HG02610 (cell line): Measurements from ENCODE around the gene TMEM143.

Experiments
- ATAC-seq: cut with Tn5 transposase; IDR thresholded peaks from one replicate; pipeline ENCODE4 v1.9.1; 2021; ENCODE audit warnings: mild to moderate bottlenecking, moderate library complexity; ENCODE audit not compliant: unreplicated experiment

Gene TMEM143

DNA sequence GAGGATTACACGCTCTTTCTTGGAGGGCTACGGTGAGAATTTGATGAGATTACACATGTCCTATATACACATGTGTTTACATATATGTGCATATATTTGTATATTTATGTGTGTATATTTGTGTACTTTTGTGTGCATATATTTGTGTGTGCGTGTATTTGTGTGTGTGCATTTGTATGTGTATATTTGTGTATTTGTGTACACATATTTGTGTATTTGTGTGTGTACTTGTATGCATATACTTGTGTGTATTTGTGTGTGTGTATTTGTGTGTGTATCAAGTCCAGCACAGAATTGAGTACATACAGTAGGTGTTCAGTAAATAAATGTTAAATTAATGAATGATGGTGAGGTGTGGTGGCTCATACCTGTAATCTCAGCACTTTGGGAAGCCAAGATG is 1.8 kb downstream of the TMEM143 start:
- no peak for ATAC-seq

DNA sequence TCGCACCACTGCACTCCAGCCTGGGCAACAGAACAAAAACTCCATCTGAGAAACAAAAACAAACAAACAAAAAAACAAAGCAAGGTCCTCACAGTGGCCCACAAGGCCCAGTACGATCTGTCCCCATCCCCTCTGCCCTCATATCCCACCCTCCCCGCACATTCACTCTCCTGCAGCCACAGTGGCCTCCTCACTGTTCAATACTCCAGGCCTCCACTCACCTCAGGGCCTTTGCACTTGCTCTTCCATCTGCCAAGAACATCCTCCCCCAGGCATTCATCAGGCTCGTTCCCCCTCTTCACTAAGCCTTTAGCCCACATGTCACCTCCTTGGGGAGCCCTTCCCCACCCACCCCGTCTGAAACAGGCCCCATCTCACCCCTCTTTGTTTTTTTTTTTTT is 4.6 kb downstream of the TMEM143 start:
- ATAC-seq, result no peak

DNA sequence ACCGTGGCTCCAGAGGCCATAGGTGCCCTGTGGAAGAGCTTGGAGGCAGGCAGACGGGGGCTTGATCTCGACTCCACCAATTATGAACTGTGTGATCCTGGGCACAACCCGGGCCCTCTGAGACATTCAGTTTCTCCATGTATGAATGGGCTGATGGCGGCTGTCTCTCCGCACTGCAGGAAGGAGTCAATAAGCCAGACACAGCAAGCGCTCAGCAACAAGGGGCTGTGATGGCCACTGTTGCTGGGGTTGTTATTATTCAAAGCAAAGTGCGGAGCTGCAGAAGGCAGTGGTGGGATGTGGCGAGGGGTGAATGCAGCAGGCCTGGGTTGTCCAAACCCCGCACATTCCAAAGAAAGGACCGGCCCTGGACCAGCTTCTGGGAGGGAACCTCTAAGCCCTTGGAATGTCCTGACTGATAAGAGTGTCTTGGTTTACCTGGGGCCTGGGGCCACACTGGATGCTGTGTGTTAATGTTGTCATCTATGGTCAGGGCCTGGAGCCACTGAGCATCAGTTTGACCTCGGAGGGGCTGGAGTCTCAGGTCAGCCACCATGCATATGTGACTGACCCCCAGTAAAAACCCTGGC is 8.3 kb downstream of the TMEM143 start:
- ATAC-seq, result no peak

DNA sequence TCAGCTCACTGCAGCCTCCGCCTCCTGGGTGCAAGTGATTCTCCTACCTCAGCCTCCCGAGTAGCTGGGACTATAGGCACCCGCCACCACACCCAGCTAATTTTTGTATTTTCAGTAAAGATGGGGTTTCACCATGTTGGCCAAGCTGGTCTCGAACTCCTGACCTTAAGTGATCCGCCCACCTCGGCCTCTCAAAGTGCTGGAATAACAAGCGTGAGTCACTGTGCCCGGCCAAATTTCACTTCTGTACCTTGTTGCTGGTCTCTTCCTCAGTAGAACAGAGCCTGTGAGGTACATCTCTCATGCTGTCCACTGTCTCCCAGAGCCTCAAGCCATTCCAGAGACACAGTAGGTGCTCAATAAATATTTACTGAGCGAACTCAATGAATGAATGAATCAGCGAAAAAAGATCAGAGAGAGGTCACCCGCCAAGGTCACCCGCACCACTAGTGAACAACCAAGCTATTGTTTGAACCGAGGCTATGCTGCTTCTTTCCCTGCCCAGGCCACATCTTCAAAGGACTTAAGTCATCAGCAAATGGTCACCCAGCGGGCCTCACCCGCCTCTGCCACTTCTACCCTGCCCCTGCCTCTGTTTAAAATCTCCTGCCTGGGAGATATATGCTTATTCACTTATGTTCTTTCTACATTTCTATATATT is 9.3 kb downstream of the TMEM143 start:
- ATAC-seq, result no peak

DNA sequence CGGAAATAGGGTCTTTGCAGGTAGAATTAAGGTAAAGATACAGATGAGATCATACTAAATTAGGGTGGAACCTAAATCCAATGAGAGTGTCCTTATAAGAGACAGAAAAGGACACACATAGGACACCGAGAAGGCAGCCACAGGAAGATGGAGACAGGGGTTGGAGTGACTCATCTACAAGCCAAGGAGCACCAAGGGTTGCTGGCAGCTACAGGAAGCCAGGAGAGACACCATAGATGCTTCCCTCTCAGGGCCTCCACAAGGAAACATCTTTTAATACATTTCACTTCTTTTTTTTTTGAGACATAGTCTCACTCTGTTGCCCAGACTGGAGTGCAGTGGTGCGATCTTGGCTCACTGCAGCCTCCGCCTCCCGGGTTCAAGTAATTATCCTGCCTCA is 10.1 kb downstream of the TMEM143 start:
- no peak for ATAC-seq

DNA sequence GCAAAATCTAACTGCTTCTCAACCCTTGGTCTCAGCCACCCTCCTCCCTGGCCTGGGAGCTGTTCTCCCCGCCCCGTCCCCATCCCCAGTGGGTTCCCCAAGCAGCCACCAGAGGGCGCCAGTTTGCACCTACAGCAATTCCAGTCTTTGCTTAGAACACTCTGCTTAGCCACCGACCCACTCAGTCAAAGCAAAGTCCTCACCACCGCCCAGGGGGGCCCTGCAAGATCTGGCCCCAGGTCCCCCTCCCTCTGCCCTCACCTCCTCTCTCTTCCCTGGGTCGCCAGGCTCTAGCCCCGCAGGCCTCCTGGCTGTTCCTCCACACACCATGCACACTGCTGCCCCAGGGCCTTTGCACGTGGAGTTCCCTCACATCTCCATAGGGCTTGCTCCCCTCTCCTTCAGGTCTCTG is 12.4 kb downstream of the TMEM143 start:
- no peak for ATAC-seq

DNA sequence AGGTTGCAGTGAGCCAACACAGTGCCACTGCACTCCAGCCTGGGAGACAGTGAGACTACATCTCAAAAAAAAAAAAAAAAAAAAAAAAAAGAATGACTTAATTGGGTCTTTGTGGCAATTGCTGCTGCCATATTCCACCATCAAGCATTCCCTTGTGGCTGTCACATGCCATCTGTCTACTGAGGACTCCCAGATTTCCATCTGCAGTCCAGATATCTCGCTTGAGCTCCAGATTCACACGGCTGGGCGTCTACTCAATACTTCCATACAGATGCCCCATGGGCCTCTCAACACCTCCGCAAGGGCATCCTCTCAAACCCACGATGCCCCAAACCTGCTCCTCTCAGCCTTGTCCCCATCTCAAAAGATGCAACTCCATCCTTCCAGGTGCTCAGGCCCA is 12.9 kb downstream of the TMEM143 start:
- ATAC-seq, result no peak

DNA sequence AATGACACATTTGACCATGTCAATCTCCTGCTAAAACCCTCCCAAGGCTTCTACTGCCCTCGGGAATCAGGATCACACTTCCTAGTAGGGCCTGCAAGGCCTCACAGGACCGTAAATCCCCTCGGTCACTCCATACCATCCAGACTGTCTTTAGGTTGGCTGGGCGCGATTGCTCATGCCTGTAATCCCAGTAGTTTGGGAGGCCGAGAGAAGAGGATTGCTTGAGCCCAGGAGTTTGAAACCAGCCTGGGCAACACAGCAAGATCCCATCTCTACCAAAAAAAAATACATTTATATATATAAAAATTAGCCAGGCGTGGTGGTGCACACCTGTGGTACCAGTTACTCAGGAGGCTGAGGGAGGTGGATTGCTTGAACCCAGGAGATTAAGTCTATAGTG is 15.0 kb downstream of the TMEM143 start:
- ATAC-seq, result no peak

DNA sequence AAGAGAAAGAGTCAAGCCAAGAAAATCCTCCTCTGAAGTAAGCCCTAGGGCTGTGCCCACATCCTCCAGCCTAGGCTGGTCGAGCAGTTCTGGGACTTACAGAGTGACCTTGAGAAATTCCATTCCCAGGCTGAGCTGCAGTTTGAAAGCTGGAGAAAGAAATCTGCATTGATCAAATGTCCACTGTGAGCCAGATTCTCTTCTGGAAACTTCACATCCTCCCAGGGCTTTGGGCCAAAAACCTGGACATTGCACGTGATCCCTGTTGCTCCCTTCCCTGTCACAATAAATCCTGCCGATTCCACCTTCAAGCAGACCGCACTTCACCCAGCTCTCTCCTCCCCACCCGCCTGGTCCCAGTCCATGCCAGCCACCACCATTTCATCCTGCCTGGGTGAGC is 15.7 kb downstream of the TMEM143 start:
- no peak for ATAC-seq

DNA sequence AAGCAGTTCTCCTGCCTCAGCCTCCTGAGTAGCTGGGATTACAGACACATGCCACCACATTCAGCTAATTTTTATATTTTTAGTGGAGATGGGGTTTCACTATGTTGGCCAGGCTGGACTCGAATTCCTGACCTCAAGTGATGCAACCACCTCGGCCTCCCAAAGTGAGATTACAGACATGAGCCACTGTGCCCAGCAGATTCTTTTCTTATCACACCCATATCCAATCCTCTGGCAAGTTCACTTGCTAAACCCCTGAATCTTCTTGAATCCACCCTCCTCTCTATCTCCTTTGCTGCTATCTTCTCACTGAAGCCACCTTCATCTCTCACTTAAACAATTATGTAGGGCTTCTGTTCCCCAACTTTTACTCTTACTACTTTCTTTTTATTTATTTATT is 17.5 kb downstream of the TMEM143 start:
- ATAC-seq, result no peak

DNA sequence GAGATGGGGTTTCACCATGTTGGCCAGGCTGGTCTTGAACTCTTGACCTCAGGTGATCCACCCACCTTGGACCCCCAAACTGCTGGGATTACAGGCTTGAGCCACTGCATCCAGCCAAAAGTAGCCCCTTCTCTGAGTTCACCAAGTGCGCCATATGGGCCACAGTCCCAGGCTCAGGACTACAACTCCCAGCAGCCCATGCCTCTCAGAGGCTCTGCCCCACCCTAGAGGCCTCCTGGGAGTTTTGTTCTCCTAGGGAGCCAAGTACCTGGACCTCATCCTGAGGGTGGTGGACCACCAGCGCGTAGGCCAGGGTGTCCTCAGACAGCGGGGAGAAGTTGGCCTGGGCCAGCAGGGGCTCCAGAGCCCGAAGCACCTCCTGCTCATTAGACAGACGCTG is 18.8 kb downstream of the TMEM143 start:
- no peak for ATAC-seq

DNA sequence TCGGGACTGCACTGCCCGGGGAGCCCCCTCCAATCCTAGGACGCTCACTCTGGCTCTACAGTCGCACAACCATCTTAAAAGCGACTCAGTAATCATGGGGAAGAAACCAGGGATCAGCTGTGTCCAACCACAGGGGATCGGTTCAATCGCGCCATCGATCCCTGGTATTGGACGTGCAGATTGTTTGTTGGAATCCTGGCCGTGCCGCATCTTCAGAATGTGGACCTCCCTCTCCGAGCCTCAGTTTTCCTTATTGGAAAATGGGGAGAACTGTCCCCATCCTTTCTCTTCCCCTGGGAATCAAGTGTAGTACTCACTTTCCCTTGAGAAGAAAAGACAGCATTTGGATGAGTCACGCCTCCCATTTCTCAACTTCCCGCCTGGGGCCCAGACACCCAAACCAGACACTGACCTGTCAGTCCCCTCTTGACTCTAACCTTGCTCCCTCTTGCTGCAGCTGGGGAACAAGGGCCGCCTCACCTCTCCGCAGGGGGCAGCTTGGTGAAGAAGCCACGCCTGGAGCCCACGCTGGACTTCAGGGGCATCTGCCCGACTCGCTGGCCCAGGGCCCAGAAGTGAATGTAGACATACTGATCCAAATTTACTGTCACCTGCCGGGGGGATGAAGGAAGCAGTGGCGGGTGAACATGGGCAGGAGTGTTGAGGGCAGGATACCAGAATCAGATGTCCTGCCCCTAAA is 20.7 kb downstream of the TMEM143 start:
- no peak for ATAC-seq

DNA sequence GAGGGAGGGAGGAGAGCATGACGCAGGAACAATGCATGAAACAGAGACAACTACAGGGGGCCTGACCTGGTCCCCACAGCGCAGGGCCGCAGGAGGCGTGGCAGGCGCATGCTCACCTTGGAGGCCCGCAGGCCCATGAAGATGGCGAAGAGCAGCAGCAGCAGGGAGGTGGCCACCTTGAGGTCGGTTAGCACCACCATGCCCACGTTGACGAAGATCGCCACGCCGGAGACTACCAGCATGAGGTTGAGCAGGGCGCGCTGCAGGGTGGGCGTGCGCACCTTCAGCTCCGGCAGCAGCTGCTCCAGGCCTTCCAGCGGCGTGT is 21.4 kb downstream of the TMEM143 start:
- no peak for ATAC-seq

DNA sequence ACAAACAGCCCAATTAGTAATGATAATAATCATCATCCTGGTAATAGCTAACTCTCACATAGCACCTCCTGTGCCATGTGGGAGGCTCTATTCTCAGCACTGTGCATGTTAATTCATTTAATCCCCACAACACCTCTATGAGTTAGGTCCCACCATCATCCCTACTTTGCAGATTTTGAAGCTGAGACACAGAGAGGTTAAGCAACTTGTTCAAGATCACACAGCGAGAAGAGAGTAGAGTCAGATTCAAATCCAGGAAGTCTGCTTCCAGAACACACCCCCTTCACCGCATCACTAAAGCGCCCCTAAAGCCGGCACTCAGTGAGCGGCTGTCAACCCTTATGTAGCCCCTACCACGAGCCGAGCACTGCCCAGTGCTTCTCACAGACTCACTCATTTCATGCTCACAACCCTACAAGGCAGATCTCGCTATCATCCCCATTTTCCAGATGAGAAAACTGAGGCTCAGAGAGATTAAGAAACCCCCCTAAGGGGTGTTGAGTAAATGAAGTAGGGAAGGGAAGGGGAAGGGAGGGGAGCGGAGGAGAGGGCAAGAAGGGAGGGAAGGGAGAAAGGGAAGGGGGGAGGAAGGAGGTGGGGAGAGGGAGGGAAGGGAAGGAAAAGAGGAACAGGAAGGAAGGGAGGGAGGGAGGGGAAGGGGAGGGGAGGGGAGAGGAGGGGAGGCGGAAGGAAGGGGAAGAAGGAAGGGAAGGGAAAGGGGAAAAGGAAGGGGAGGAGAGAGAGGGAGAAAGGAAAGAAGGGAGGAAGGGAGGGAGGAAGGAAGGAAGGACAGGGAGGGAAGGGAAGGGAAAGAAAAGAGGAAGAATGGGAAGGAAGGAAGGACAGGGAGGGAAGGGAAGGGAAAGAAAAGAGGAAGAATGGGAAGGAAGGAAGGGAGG is 22.0 kb downstream of the TMEM143 start:
- ATAC-seq, result no peak

DNA sequence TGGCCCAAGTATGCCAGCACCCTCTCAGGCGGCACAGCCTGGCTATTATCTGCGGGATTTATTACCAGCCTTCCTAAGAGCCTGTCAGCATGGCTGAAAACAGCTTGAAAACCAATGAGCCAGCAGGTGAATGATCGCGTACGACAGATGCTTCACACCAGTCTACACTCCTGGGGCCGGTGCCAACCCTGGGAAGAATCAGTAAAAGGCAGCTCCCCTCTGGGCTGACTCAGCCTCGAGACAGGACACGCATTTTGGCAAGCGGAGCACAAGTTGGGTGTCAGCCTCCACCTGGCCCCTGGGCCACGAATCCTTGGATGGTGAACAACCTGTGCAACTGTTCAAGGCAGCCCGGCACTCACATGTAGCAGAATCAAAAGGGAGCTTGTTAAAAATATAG is 22.7 kb downstream of the TMEM143 start:
- ATAC-seq, result no peak

DNA sequence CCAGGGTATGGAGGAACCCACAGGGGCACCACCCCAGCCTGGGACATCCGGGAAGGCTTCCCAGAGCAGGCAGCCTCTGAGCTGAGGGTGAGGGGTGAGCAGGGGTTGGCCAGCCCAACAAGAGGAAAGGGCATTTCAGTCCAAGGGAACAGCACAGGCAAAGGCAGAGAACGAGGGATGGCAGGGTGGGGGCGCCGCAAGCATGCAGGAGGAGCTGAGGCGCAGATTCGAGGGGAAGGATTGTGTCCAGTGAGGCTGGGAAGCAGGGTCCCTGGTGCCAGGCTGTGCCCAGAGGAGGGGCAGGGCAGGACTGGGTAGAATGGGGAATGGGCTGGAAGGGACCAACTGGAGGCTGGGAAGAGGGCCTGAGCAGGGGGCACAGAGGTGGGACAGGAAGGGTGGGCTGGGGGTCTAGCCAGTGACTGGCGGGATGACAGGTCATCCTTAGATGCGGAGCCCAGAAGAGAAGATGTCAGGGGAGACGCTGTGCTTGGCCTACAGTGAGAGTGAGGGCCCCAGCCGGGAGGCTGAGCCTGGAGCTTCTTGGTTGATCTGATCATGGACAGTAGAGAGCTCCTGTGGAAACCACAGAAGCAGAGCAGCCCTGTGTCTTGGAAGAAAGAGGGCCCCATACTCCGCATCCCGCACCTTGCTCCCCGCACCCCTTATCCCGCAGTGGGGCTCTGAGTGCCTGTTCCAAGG is 24.8 kb downstream of the TMEM143 start:
- ATAC-seq, result no peak

DNA sequence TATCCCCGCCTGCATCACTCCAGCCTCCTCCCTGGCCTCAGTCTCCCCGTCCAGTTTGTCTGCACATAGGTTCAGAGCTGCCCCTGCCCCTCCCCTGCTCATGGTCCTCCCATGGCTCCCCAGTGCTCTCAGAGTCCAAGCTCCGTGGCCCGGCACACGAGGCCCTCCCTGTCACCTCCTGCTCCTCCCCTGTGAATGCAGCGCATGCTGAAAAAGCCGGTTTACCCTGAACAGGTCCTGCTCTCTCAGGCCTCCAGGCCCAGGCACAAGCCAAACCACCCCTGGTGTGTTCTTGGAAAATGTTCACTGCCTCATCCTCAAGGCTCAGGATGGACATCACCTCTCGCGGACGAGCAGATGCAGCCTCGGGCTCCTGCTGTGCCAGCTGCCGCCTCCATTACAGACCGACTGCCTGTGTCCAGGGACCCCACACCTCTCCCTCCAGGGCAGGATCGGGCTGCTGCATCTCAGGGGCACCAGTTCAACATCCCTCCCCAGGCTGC is 25.4 kb downstream of the TMEM143 start:
- ATAC-seq, result no peak

DNA sequence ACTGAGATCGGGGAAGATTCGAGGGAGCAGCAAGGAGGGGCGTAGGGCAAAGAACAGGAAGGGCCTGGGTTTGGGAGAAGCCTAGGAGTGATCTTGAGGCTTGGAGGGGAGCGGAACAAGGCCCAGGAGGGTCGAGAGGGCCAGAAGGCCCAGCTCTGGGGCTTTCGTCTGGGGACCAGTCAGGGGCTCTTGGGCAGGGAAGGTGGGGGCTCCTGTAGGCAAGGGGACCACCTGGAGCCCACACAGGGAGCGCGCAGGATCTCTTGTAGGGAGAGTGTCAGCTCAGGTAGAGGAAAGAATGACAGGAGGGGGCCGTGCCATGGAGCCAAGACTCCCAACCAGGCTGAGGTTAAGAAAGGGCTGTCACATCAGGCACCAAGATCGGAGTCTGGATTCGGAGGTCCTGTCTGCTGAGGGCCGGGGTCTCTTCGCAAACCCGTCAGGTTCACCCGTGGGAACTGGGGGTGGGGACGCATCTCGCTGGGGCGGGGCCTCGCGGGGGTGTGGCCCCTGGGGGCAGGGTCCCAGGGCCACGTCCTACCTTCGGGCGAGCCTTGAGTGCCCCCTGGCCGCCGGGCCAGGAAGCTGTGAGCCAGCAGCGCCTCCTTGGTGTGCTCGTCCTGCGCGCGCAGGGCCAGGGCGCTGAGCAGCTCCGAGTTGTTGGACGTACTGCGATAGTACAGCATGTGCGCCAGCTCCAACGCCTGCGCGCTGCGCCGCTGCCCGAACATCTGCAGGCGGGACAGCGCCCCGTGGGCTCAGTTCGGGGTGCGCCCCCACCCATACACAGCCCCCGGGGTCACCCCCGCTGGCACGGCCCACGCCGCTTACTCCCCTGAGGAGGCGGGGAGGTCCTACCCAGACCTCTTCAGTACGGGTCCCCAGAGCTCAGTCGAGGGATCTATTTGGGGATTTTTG is 30.0 kb downstream of the TMEM143 start:
- ATAC-seq, result peak; percentile 58

DNA sequence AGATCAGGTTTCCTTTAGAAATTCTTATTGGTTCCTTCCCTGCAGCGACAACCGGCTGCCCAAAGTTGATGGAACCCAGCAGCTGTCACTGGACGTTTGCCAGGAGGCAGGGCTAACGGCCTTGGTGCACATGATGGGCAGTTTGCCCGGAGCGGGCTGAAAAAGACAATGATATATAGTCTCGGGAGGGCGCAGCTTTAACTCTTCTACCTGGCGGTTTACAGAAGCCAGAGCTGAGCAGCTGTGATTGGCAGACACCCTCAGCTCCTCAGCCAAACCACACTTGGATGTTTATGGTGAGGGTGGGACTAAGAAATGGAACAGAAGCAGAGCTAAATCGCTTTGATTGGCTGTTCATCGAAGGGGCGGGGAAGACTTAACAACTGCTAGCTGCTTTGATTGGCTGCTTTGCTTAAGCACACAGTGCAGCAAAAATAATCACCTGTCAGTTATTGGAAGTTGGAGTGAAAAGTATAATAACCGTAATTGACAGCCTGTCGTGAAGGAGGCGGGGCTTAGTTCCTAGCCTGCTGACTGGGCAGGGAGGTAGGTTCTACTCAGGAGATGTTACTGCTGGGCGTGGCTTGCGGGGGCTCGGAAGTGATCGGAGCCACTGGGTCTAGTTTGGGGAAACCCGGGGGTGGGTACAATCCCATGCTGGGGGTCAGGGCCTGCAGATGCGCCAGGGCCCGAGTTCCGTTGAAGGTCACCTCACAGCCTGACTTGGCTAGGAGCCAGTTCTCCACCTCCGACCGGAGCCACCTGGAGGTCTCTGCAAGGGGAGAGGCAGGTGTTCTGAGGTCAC is 30.9 kb downstream of the TMEM143 start:
- ATAC-seq, result peak; percentile 73
